SHP77 treated with DMSO at 0.1 percent for 48 hours (cell line): Measurements from ENCODE around the gene ZNF804B.
"Not testable (repeated sequence)": the region's sequence is repeated elsewhere in the genome, so short reads cannot be mapped to it uniquely, and the experiment has no call there.

Experiments used
- DNase-seq: peaks from one replicate; lab custom pipeline; 2025; lab: John Stamatoyannopoulos, UW

The ZNF804B gene

DNA sequence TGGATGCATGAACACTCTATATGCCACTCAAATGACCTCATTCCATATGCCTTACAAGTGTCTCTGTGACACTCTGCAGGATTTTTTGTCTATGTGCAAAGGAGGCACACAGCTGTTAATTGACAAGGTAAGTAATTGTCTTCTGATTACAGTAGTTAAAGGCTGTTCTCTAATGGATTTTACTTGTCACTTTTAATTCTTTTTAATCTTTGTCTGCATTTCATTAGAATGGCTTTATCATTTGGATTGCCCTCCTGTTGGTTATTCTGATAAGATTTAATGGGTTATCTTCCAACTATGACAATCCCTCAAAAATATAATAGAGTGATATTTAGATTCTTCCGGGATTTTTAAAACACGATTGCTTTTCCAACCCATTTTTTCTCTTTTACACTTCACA, 326.1 kb downstream of the ZNF804B start:
- DNase-seq, result no peak

DNA sequence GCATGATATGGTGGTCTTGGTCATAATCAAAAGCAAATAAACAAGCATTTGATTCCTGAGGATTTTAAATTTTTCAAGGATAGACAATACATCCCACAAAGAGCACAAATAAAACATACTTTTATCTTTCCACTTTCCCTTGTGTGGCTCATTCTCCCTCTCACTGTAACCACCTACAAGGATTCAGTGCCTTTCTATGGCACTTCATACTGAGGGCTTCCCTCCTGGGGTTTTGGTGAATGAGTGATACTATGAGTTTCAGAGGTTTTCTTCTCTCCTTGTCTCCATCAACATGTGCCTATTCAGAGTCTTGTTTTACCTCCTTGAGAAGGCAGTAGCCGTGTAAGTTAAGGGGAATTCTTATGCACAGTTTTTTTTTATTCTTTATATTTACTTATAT, 332.1 kb downstream of the ZNF804B start:
- DNase-seq, result no peak

DNA sequence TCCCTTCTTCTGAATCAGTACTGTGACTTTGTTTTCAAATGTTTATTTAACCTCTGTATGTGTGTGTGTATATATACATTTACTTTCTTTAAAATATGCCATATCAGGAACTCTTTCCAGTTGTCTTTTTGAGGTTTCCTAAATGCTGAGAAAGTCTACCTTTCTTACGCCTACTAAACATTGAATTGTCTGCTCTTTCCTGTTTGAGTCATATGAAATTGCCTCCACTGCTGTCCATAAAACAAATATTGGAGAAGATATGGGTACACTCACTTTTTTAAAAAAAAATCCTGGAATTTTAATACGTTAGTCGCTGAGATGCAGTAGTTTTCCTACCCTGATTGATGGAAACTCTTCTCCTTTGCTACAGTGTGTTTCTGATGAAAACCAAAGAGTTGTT, 334.8 kb downstream of the ZNF804B start:
- DNase-seq, result no peak

DNA sequence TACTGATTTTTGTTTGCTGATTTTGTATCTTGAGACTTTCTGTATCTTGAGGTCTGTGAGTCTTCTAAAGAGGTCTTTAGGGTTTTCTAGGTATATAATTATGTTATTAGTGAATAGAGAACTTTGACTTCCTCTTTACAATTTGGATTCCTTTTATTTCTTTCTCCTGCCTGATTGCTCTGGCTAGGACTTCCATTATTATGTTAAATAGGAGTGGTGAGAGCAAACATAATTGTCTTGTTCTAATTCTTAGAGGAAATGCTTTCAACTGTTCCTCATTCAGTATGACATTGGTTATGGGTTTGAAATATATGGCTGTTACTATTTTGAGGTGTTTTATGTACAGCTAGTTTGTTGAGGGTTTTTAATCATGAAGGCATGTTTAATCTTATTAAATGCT, 344.1 kb downstream of the ZNF804B start:
- DNase-seq, result no peak

DNA sequence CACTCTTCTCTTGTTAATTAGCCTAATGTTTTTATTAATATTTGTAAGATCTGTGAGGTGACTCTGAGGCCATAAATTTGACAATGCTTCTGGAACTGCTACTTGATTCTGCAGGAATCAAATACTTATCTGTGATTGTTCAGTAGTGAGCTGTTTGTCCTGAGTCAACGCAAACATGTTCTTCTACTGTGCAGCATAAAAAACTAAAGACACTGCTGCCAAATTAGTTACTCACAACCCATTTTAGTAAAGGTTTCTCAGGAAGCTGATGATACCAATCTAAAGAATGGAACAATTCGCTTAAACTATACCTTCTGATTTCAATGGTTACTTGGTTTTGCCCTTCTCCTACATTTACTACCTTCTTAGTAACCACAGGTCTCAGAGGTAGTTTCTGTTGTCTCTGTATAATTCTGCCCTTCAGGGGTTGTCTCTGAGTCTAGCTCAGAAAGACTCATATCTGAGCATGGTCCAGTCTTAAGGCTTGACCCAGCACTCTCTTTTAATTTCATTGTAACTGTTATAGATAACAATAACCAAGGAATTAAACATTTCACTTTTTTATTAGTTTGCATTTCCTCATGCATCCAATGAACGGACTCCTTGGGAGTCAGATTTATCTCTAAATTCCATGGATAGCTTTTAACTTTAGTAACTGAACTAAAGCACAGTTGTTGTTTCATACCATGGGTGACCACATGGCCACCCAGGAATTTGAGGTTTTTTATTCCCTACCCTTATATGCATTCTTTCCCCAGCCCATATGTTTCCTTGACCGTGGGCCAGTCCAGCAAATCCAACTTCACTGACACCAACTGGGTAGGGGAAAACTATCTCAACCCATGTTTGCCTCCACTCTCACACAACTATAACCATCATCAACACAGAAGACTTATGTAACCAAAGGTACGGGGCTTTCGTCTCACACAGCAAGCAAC, 345.5 kb downstream of the ZNF804B start:
- DNase-seq, result no peak

DNA sequence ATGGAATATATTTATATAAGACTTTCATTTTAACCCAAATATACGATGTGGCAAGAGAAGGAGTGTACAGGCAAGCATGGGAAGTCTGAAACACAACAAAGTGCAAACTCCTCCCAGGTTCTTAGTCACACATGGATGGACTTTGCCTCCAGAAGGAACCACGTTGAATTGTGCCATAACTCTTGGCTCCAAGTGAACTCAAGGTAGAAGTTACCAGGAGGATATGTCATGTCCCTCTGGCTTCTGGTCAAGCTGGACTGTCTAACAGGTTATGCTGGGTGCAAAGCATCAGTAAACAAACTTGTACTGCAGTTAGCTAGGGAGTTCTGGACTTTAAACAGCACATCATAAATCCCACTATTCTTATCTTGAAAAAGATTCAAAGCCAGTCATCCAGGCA, 364.4 kb downstream of the ZNF804B start:
- no peak for DNase-seq

DNA sequence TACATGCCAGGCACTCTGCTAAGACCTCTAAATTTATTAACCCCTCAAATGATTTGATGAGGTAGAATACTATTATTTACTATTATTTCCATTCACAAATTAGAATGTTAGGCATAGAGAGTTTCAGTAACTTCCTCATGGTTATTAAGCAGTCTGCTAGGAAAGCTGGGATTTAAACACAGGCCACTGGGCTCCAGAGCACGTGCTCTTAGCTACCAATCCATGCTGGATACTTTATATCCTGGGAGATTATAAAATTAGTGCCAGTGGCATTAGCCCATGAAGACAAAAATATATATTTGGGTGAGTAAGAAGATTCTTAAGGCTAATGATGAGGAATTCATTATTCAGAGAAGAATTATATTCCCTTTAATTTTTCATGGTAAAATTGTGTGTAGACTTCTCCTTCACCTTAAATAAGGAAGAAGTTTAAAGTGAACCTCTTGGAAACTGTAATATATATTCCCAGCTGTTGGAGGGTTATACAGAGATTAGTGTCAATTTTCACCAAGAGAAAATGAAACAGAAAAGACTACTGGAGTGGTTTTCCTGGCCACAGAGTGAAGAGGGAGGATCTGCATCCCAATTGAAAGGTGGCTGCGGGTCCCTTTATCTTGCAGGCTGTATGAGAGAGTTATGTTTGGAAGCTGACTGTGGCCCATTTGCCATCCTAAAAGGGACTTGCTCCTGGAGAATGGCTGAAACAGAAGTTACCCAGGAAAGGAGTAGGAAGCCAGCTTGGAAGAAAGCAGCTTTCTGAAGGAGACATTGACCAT, 370.3 kb downstream of the ZNF804B start:
- no peak for DNase-seq

DNA sequence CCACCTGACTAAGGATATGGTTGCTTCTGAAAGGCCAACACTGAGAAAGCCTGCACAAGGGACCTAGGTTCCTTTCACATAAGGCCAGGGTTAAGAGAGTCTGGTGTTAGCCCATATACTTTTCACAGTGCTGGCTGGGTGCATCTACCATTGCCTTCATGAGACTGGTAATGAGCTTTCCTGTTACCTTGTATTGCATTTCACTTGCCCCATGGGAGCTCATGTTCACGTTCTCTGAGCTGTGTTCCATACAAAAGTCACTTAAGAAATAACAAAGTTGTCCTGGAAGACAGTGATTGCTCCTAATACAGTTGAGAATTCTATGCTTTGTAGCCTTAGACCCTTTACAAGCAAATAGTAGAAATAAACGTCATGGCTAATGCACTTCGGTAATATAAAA, 373.9 kb downstream of the ZNF804B start:
- DNase-seq, result no peak

DNA sequence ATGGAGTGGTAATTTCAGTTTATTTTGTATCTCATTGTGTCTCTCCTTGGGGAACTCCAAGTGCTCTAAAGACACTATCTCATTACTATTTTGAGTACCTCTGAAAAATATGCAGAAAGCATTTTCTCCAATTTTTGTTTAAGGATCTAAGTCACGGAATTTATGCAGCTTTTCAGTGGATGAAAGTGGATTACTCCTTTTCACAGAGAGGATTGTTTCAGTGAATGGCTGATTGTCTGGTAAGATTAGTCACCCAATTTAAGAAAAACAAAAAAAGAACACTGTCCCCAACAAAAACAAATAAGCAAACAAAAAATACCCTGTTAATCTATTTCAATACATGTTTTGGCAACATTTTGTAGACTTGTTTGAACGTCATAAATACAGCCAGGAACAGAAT, 374.3 kb downstream of the ZNF804B start:
- no peak for DNase-seq

DNA sequence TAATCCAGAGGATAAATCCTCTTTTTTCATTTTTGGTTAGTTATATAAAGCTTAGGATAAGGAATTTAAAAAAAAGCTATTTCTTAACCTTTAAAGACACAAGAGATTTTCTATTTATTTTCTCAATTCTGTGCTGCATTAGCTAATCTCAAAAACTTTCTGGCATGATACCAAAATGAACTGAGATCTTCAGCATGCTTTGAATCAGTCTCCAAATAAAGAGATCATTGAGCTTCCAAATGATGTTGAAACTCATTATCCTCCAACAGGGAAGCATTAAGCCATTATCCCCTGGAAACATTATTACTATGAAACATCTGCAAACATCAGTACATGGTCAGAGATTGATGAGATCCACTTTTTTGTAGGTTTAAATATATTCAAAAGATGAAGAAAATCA, 386.3 kb downstream of the ZNF804B start:
- no peak for DNase-seq

DNA sequence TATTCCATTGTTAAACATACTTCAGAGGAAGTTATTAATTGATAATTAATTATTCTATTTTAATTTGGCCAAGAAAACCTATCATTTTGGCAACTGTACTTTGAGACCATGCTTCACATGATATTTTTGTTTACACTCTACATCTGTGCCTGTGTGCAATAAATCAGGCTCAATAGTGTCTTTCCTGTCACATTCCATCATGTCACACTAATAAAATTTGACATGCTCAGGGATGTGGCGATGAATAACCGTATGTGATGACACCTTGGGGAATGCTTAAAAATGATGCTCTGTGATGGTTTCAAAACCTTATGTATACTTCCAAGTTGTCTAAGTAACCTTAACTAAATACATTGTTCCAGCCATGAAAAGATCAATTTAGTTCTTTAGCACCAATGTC, 400.6 kb downstream of the ZNF804B start:
- DNase-seq, result no peak

DNA sequence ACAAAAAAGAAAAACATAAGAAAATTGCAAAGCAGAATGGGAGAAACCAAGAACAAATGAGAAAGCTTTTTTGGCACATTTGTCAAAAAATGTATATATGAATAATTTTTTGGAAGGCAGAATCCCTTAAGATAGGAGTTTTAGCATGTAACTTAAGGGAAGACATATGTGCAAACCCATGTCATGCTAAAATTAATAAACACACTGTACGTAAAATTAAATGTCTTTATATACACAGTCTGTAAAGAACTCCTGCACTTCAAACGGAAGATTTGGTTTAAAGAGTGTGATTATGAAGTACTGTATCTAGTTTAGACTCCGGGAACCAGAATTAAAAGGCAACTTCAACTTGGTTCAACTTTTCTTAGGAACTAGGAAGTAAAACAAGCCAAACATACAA, 405.9 kb downstream of the ZNF804B start:
- no peak for DNase-seq

DNA sequence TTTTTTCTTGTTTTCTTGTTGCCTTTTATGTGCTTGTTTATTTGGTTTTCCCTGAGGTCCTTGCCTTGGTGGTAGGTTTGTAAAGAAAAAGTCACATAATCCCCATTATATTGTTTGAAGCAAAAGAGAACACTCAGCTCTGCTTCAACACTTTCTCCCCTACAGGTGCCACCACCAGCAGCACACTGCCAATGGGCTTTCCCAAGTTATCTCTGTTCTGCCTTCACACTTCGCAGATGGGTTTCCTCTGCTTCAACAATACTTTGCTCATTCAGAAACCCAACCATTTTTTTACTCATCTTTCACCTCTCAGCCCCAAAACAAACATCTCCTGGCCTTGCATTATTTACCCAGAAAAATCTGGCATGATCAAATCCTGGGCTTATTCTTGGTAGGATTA, 411.1 kb downstream of the ZNF804B start:
- DNase-seq, result no peak

DNA sequence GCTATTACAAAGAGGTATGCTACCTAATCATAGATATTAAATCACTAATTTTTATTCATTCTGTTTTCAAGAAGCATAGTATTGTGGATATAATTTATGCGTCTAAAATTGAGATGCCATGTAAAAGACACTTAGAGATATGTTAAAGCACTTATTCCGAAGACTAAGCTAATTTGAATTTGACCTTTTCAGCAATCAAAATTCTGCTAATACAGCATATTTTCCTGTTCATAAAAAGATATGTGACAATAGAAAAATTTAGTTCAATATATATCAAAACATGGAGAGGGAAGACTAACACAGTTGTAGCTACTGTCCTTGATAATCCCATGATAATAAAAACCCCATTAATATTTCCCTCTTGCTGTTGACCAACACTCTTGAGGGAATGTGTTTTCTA, 422.6 kb downstream of the ZNF804B start:
- DNase-seq, result no peak

DNA sequence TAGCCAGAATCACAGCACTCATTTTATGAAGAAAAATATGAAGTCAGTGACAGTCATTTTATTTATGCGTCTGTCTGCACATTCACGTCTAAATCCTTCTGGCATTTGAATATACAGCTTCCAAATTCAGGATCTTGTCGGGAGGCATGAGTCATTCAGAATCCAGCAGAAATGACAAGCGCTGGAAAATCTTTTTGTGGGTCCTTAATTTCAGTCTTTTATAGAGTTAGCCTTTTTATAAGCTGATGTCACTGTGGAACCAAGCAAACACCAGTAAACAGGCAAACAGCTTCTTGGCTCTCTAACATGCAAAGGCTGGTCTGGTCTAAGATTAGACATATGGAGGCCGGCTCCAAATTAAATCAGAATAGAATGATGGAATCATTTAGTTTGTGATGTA, 424.2 kb downstream of the ZNF804B start:
- DNase-seq, result no peak

DNA sequence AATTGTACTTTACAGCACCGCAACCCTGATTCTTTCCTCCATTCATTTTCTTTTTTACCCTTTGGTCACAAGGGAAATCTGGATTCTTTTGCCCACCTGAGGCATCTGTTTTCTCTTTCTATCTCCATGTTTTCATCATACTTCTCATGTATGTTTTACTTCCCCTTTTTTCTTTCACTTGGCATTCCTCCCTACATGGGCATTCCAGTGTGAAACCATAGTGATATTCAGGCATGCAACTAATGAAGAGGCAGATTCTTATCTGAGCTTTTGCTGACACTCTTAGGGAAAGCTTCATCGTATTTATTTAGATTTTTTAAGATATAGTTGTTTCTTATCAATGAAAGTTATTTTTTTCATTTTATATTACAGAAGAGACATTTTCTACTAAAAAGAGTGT, 441.3 kb downstream of the ZNF804B start:
- DNase-seq, result no peak

DNA sequence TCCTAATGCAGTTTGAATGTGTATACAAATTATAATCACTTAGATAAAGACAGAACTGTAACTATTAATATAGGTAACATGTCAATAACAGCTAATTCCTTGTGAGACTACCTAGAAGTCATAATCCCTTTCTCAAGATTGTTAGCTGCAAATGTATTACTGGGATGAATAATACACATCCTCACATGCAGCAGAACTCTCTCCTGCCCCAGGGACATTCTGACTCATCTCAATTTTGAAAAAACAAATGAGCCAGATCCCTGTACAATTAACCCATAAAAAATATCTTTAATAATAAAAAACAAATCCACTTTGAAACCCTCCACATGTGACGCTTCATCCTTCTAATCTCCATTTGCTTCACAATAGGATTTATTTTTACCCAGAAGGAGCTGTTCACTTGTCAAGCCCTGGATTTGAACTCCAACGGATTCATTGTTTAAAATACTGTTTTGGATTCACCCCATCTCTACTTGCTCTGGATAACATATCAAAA, 464.4 kb downstream of the ZNF804B start:
- no peak for DNase-seq

DNA sequence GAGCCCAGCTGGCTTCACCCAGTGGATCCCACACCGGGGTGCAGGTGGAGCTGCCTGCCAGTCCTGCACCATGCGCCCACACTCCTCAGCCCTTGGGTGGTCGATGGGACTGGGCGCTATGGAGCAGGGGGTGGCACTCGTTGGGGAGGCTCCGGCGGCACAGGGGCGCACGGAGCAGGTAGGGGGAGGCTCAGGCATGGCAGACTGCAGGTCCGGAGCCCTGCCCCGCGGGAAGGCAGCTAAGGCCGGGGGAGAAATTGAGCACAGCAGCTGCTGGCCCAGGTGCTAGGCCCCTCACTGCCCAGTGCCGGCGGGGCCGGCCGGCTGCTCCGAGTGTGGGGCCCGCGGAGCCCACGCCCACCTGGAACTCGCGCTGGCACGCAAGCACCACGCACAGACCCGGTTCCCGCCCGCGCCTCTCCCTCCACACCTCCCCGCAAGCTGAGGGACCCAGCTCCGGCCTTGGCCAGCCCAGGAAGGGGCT, 469.2 kb downstream of the ZNF804B start:
- not testable (repeated sequence) for DNase-seq

DNA sequence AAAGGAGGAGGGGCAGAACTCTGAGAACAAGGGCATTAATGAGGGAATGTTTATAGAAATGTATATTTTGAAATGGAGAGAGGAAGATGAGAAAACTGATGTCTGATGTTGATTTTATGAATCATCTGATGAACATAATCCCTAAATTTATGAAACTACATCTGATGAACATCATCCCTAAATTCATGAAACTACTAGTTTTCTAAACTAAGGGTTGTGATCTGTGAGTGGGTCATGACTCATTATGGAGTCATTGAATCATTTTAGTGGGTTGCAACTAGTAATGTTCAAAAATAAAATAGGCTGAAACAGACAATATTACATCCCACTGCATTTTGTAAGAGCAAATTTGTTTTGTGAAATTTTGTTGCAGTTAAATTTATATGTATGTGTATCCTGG, 478.7 kb downstream of the ZNF804B start:
- no peak for DNase-seq

DNA sequence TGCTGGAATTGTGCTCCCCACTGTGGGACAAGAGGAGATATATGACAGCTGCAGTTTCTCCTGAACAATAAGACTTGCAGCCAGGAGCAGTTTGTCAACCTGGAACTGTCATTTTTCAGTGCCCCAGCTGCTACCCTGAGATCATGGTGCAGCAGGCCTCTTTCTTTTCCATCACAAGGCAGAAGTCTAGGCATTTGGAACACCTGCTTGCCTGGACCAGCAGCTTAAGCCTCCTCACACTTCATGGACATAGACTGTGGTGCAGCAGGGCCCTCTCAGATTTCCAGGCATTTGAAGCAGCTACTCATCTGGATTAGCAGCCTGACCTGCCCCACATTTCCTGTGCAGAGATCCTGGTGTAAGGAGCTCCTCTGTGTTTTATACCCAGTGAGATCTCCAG, 486.7 kb downstream of the ZNF804B start:
- no peak for DNase-seq

DNA sequence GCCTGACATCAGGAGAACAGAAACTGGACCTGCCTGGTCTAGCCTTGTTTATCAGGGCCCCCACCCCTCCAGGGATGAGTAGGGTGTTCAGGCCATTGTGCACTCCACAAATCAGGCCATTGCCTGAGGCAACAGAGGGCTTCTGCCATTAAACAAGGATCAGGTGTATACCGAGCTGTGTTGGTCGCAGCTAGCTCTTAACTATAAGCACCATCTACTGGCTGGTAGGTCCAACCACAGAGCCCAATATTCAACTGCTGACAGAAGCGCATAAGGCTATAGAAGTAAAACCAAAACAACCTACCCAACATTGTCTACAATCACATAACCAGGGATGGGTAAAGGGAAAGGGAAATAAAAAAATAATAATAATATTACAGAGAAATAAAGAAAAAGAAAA, 487.7 kb downstream of the ZNF804B start:
- DNase-seq, result no peak

DNA sequence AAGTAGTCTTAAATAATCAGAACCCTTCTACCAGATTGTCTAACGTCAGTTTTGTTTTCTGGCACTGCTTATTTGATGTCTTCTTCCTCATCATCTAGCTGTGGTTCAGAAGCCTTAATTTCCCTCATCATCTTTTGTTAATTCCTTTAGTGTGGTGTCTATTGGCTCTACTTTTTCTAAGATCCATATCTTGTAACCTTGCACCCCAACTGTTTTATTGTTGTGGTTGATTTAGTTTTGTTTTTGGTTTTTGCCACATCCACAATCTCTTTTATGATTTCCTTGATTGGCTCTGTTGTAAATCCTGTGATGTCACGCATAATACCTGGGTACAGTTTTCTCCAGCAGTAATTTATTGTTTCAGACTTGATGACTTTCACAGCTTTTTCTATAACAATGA, 499.6 kb downstream of the ZNF804B start:
- no peak for DNase-seq

DNA sequence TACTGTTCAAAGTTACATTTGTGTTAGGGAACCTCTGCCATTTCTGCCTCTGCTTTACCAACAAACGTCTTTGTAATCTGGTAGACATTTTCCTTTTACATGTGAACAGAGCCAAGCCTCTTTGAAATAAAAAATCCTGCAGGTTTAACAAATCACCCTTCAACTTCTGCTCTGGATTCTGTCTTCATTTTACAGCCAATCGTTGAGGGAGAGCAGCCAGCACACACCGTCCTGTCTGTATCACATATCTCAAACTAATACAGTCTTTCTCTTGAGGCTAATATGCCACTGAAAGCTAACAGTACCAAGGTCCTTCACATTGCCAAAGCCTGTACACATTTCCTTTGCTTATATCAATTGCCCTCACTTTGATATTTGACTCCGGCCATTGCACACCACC, 504.6 kb downstream of the ZNF804B start:
- no peak for DNase-seq
